Urinary bladder (tissue), 4 donors: ENCODE data around the gene THEMIS. TPM values are rescaled to one million over a fixed set of nuclear protein-coding genes. Genes with fewer than 3 reads are reported as not detected.
"Not testable (repeated sequence)": the region's sequence is repeated elsewhere in the genome, so short reads cannot be mapped to it uniquely, and the experiment has no call there.

Source experiments
- DNase-seq: peaks from one replicate; pipeline ENCODE4 v3.0.0-alpha.2; 2015; ENCODE audit errors: extremely low spot score
- H3K27ac ChIP-seq: one replicate; pipeline ENCODE4 v1.5.1; 2013; ENCODE audit warnings: low read depth, mild to moderate bottlenecking, moderate library complexity
- H3K36me3 ChIP-seq: one replicate; pipeline ENCODE4 v1.6.1; 2013; ENCODE audit warnings: mild to moderate bottlenecking, moderate library complexity; ENCODE audit not compliant: insufficient read depth
- H3K4me1 ChIP-seq: one replicate; pipeline ENCODE4 v1.6.1; 2013; ENCODE audit warnings: mild to moderate bottlenecking, moderate library complexity; ENCODE audit not compliant: insufficient read depth
- H3K4me3 ChIP-seq: one replicate; pipeline ENCODE4 v1.5.1; 2013; ENCODE audit warnings: low read depth, low read length
- WGBS: extraction: QIAGEN DNeasy Blood & Tissue Kit; methylation state at CpG from one replicate; pipeline ENCODE4 v1.1.7; 2013; 5-methylcytosine and 5-hydroxymethylcytosine counted together
- polyA plus RNA-seq: library from polyadenylated mRNA; stranded (reverse); fragments of 200-250 nt; gene quantifications from one replicate; pipeline ENCODE4 v1.2.3, GENCODE V29; 2013
- small RNA-seq: library from RNA; depleted of rRNA; stranded (forward); fragments of <200 nt; gene quantifications from one replicate; pipeline ENCODE3, GENCODE V24; 2014
- total RNA-seq: library from RNA; depleted of rRNA; stranded (reverse); fragments of >200 nt; gene quantifications from one replicate; pipeline ENCODE4 v1.2.3, GENCODE V29; 2014
- donor health status: healthy with polysubstance abuse.
- donor health status: healthy.

The THEMIS gene
- total and polyA plus RNA-seq, 2 donors = 0.15 to 0.26 TPM

DNA sequence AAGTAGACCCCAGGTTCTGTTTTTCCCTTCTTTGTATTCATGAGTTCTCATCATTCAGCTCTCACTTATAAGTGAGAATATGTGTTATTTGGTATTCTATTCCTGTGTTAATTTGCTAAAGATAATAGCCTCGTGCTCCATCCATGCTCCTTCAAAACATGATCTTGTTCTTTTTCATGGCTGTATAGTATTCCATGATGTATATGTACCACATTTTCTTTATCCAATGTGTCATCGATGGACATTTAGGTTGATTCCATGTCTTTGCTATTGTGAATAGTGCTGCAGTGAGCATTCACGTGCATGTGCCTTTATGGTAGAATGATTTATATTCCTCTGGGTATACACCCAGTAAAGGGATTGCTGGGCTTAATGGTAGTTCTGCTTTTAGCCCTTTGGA is 213.4 kb downstream of the THEMIS start:
- not testable (repeated sequence) for H3K27ac ChIP-seq, H3K36me3 ChIP-seq, H3K4me3 ChIP-seq, DNase-seq, H3K4me1 ChIP-seq
- 92% methylated on average over 3 of the region's 3 CpGs for WGBS

DNA sequence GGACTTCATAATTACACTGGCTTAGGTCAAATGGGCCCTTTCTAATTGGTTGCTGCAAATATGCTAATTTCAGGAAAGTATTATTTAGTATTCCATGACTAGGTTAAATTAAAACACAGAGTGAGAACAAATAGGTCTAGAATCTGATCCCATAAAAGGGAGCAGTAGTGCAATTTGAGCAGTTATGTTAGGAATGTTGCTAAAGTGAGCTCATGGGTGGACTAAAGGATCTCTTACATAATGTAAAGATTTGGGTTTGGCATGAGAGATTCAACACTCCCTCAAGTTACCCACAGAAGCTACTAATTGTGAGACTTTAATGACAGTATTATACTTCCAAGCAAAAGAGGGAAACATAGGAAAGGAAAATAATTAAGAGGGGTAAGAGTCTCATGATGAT is 214.8 kb downstream of the THEMIS start:
- no peak for DNase-seq
- H3K36me3 ChIP-seq = peaks cover 2% of the 10 kb centered on the region
- H3K4me3 ChIP-seq = no peak overlapping the region
- no peaks in the 10 kb centered on the region for H3K4me1 ChIP-seq
- no peak overlapping the region for H3K27ac ChIP-seq

DNA sequence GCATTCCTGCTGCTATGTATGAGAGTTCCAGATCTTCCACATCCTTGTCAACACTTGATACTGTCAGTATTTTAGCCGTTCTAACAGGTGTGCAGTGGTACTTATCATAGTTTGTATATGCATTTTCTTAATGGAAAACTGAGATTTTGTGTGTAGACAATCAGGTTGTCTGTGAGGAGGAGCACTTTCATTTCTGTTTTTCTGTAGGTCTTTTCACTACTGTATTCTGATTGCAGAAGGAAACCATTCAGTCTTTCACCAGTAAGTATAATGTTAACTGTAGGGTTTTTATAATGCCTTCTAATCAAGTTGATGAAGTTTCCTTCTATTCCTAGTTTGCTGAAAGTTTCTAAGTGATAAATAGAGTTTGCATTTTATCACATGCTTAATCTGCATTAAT is 216.4 kb downstream of the THEMIS start:
- Histone ChIP-seq H3K4me1 (no peaks in the 10 kb centered on the region), H3K36me3 (peaks cover 2% of the 10 kb centered on the region), H3K4me3 (no peak overlapping the region), H3K27ac (no peak overlapping the region)
- WGBS = 88% methylated on average over 1 of the region's 1 CpG
- no peak for DNase-seq

Small RNAs within 50 kb of the gene (small RNA-seq; reads per million reads assigned to genes)
- not detected for gene MRPS17P5
